ENCODE data around the gene YPEL2.
"Not testable (repeated sequence)": the region's sequence is repeated elsewhere in the genome, so short reads cannot be mapped to it uniquely, and the experiment has no call there.

Gene YPEL2

DNA sequence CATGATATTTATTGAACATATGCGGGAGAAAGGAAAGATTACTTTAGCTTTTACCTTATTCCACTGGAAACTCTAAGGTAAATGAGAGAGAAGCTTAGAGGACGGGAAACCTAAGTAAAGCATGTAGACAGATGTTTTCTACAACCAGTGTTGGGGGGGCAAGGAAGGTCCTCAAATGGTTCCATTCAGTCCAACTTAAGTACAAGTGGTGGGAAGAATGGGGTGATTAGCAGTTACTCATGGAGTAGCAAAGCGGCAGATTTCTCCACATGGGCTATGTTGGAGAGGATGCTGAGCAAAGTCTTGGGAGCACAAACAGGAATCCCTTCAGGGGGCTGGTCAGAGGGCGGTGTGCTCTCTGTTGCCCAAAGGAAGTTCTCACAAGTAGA is 78.6 kb downstream of the YPEL2 start:
- TF ChIP-seq CTCF (IDR thresholded peaks at IDR 0.05; ENCODE audit: insufficient read depth, missing control alignments), result no peak
- DNase-seq (ENCODE audit: insufficient read length, low spot score), result no peak
- no peak for FAIRE-seq

DNA sequence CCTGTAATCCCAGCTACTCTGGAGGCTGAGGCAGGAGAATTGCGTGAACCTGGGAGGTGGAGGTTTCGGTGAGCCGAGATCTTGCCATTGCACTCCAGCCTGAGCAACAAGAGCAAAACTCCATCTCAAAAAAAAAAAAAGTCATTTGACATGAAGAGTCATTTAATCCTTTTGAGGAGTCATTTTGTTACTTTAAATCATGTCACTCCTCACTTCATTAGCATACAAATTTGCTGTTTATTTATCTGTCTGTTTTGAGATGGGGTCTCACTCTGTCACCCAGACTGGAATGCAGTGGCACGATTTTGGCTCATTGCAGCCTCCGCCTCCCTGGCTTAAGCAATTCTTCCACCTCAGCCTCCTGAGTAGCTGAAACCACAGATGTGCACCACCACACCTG is 81.0 kb downstream of the YPEL2 start:
- FAIRE-seq; DNase-seq (ENCODE audit: insufficient read length, low spot score): not testable (repeated sequence)

DNA sequence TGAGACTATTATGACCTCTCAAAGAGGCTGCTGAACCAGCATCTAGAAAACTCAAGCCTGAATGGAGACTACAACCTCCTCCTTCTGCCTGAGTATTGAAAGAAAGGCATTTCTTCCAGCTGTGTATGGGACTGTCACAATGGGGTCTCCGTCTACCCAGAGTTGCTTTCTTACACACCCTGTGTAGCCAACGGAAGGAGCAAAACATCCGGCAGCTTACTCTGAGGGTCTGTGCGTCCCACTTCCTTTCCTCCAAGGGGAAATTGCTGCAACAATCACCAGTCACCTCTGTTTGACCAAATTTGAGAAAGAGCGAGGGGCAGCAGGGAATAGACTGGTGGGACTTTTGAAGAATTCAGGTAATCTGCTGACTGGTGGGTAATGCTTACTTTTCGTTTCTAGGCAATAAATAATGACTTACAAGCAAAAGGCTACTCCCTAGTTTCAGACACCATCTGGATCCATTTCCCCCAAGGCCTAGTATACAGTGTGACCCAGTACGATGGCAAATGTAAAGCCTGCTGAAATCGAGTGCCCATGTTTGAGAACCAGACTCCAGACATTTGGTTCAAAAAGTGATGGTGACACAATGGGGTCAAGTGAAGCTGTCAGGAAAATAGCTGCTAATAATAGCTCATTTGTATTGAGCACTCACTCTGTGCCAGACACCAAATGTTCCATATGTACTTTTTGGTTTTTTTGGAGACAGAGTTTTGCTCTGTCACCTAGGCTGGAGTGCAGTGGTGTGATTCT is 81.7 kb downstream of the YPEL2 start:
- FAIRE-seq (no peak), DNase-seq (ENCODE audit: insufficient read length, low spot score) (no peak)
- no peak for TF ChIP-seq CTCF (IDR thresholded peaks at IDR 0.05; ENCODE audit: insufficient read depth, missing control alignments)

DNA sequence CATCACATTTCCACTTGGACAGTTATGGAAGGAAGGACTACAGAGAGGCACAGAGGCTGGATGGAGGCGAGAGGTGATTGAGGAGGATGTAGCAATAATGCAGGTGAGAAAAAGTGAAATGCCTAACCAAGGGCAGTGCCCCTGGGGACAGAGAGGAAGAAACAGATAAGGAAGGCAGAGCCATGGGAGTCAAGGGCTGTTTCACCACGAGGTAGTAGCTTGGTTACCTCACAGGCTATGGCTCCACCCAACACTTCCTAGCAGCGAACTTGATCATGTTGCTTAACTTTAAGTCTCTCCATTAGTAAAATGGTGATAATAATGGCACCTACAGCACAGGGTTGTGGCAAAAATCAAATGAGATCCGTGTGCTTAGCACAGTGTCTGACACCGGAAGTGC is 83.9 kb downstream of the YPEL2 start:
- TF ChIP-seq CTCF (IDR thresholded peaks at IDR 0.05; ENCODE audit: insufficient read depth, missing control alignments), result no peak
- FAIRE-seq (no peak), DNase-seq (ENCODE audit: insufficient read length, low spot score) (no peak)

- FAIRE-seq, result no peak
- no peak for DNase-seq (ENCODE audit: insufficient read length, low spot score)
- no peak for TF ChIP-seq CTCF (IDR thresholded peaks at IDR 0.05; ENCODE audit: insufficient read depth, missing control alignments)
Measured at GRCh38 chr17:59416184-59416583, 84.7 kb downstream of the YPEL2 start.

DNA sequence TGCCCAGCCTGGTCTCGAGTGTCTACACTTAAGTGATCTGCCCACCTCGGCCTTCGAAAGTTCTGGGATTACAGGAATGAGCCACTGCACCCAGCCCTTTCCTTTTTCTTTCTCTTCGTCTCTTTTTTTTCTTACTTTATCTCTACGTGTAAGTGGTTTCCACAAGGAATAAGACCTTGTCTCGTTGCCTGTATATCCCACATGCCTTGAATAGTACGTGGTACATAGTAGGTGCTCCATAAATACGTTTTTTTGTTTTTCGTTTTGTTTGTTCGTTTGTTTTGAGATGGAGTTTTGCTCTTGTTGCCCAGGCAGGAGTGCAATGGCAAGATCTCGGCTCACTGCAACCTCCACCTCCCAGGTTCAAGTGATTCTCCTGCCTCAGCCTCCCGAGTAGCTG is 86.0 kb downstream of the YPEL2 start:
- TF ChIP-seq CTCF (IDR thresholded peaks at IDR 0.05; ENCODE audit: insufficient read depth, missing control alignments), result no peak
- FAIRE-seq (no peak), DNase-seq (ENCODE audit: insufficient read length, low spot score) (no peak)

DNA sequence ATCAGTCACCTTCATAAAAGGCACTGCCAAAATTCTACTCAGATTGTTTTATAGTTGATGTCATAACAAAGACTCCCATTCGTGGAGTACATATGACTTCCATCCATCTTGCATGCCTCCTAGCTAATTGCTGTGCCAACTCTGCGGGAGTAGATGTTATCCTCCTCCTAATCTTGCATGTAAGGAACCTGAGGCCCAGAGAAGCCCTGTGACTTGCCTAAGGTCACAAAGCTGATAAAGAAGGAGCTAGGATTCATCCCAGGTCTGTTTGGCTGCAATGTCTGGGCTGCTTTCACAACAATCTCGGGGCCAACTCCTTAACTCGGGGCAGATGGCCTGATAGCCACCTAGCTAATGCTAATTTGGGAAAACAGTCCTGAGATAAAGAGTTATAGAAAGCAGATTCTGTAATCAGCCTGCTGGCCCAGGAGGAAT is 87.3 kb downstream of the YPEL2 start:
- FAIRE-seq, result no peak
- no peak for TF ChIP-seq CTCF (IDR thresholded peaks at IDR 0.05; ENCODE audit: insufficient read depth, missing control alignments)
- DNase-seq (ENCODE audit: insufficient read length, low spot score), result no peak

GRCh38 chr17:59420901-59421300 is 89.4 kb downstream of the YPEL2 start:
- DNase-seq (ENCODE audit: insufficient read length, low spot score) (no peak), FAIRE-seq (no peak)
- TF ChIP-seq CTCF (IDR thresholded peaks at IDR 0.05; ENCODE audit: insufficient read depth, missing control alignments), result no peak

Data from D721Med (cell line).